ENCODE data around the gene GABBR2.

- TF ChIP-seq, protein P1, sequence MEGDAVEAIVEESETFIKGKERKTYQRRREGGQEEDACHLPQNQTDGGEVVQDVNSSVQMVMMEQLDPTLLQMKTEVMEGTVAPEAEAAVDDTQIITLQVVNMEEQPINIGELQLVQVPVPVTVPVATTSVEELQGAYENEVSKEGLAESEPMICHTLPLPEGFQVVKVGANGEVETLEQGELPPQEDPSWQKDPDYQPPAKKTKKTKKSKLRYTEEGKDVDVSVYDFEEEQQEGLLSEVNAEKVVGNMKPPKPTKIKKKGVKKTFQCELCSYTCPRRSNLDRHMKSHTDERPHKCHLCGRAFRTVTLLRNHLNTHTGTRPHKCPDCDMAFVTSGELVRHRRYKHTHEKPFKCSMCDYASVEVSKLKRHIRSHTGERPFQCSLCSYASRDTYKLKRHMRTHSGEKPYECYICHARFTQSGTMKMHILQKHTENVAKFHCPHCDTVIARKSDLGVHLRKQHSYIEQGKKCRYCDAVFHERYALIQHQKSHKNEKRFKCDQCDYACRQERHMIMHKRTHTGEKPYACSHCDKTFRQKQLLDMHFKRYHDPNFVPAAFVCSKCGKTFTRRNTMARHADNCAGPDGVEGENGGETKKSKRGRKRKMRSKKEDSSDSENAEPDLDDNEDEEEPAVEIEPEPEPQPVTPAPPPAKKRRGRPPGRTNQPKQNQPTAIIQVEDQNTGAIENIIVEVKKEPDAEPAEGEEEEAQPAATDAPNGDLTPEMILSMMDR (IDR thresholded peaks at IDR 0.05): no peak
- no peak for TF ChIP-seq POLR2A (IDR thresholded peaks at IDR 0.05)
These were observed 335.1 kb downstream of the GABBR2 start for GRCh38 chr9:98373609-98374008.
